Prostate gland (tissue), 2 donors: ENCODE measurements around the gene CABP4.

ENCODE experiments used
- CTCF ChIP-seq, 4 experiments: fragments of 200-600 bp in 2 of 4; fragments of 450-650 bp in 2 of 4; sonication (generic) in 2 of 4; IDR thresholded peaks; 1 replicate in 3 of 4; 2 replicates in 1 of 4; pipeline ENCODE4 v1.5.1; 2016 to 2019; ENCODE audit warnings: antibody characterized with exemption in 4 of 4, mild to moderate bottlenecking in 2 of 4, moderate library complexity in 2 of 4
- POLR2A ChIP-seq: fragments of 450-650 bp; IDR thresholded peaks from one replicate; pipeline ENCODE4 v1.6.1; 2016; ENCODE audit warnings: antibody characterized with exemption, mild to moderate bottlenecking

- TF ChIP-seq CTCF (IDR thresholded peaks at IDR 0.05) (no peak), POLR2A (no peak)
Measured at GRCh38 chr11:67466962-67467771, 12.0 kb downstream of the CABP4 start.
